ENCODE results near the gene ZNF619.

GRCh38 chr3:40523781-40524180, 46.9 kb downstream of the ZNF619 start:
- TF ChIP-seq CTCF (IDR thresholded peaks at IDR 0.05) (no peak), EP300 (IDR thresholded peaks at IDR 0.05) (no peak)

Measured in tibial nerve (tissue), 4 donors.